MM.1S (cell line): Measurements from ENCODE around the gene SLU7.

Experiments
- DNase-seq: peaks from one replicate; pipeline ENCODE4 v3.0.0-alpha.2; 2015
- H2AFZ ChIP-seq: fragments of 300-600 bp; sonication (generic); 2 replicates; pipeline ENCODE4 v1.6.0; 2016; ENCODE audit warnings: antibody characterized with exemption, low read length
- H3F3A ChIP-seq: fragments of 300-600 bp; sonication (generic); 2 replicates; pipeline ENCODE4 v1.6.1; 2016; ENCODE audit warnings: mild to moderate bottlenecking, antibody characterized with exemption, low read length, moderate library complexity, mixed read lengths; ENCODE audit not compliant: insufficient read depth
- H3K27ac ChIP-seq: fragments of 300-600 bp; sonication (generic); 2 replicates; pipeline ENCODE4 v1.5.1; 2016; ENCODE audit warnings: mild to moderate bottlenecking, low read length
- H3K27me3 ChIP-seq: fragments of 300-600 bp; sonication (generic); replicated peaks from 2 replicates; pipeline ENCODE4 v1.6.0; 2016; ENCODE audit warnings: low read length; ENCODE audit not compliant: insufficient read depth
- H3K36me3 ChIP-seq: fragments of 300-600 bp; sonication (generic); replicated peaks from 2 replicates; pipeline ENCODE4 v1.6.1; 2016; ENCODE audit warnings: mild to moderate bottlenecking, low read length, mixed read lengths; ENCODE audit not compliant: insufficient read depth
- H3K4me1 ChIP-seq: fragments of 300-600 bp; sonication (generic); 2 replicates; pipeline ENCODE4 v1.6.1; 2016; ENCODE audit warnings: low read length, mixed read lengths
- H3K4me2 ChIP-seq: fragments of 300-600 bp; sonication (generic); 2 replicates; pipeline ENCODE4 v1.6.0; 2016; ENCODE audit warnings: low read depth, low read length
- H3K4me3 ChIP-seq: fragments of 300-600 bp; sonication (generic); 2 replicates; pipeline ENCODE4 v1.5.1; 2016; ENCODE audit warnings: low read length, mixed read lengths
- H3K79me2 ChIP-seq: fragments of 300-600 bp; sonication (generic); 2 replicates; pipeline ENCODE4 v1.6.1; 2016; ENCODE audit warnings: mixed run types, low read length, mixed read lengths
- H3K9ac ChIP-seq: fragments of 300-600 bp; sonication (generic); 2 replicates; pipeline ENCODE4 v1.6.1; 2016; ENCODE audit warnings: low read length, mixed read lengths
- H3K9me2 ChIP-seq: fragments of 300-600 bp; sonication (generic); replicated peaks from 2 replicates; pipeline ENCODE4 v1.6.1; 2016; ENCODE audit warnings: mild to moderate bottlenecking, low read length, mixed read lengths; ENCODE audit not compliant: insufficient read depth
- H3K9me3 ChIP-seq: fragments of 300-600 bp; sonication (generic); replicated peaks from 2 replicates; pipeline ENCODE4 v1.6.1; 2016; ENCODE audit warnings: mild to moderate bottlenecking, low read length, mixed read lengths; ENCODE audit not compliant: insufficient read depth
- H4K20me1 ChIP-seq: fragments of 300-600 bp; sonication (generic); 2 replicates; pipeline ENCODE4 v1.6.1; 2016; ENCODE audit warnings: mild to moderate bottlenecking, low read length, moderate library complexity, mixed read lengths; ENCODE audit not compliant: insufficient read depth
- EZH2 ChIP-seq: fragments of 300-600 bp; sonication (generic); optimal IDR thresholded peaks from 2 replicates; pipeline ENCODE3; 2017; ENCODE audit warnings: low read depth, mild to moderate bottlenecking, antibody characterized with exemption, low read length, mixed read lengths
- EZH2phosphoT487 ChIP-seq: fragments of 300-600 bp; sonication (generic); IDR thresholded peaks from 2 replicates; pipeline ENCODE4 v1.6.1; 2018; ENCODE audit warnings: antibody characterized with exemption, low read length
- TF ChIP-seq, protein P1 (sequence below): fragments of 300-600 bp; sonication (generic); IDR thresholded peaks from 2 replicates; pipeline ENCODE4 v1.5.1; 2016; ENCODE audit warnings: antibody characterized with exemption, low read length, mixed read lengths

SLU7 gene

DNA sequence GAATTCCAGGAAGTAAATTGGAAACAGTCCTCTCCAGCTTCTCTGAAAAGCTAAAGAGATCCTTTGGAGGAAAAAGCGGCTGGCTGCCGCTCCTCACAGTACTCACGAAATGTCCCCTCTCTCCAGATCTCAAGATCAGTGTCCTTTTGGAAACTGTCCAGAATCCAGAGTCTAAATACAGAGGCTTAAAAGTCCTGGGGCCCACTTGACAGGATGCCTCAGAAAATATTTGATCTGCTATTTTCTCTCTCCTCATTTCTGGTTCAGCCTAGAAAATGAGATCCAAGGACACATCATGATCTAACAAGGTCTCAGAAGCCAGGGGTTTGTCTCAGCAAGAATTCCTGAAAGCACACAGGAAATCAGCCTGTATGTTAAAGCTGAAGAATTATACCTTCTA is 55.7 kb downstream of the SLU7 start:
- Histone ChIP-seq H3K9ac (no peak overlapping the region), H3K27ac (no peak overlapping the region), H3K4me2 (no peak overlapping the region), H3K4me1 (no peaks in the 10 kb centered on the region), H3K4me3 (no peak overlapping the region), H3K27me3 (no peaks in the 10 kb centered on the region), H4K20me1 (no peaks in the 10 kb centered on the region), H2AFZ (no peak overlapping the region), H3K9me2 (no peaks in the 10 kb centered on the region), H3K36me3 (no peaks in the 10 kb centered on the region), H3K79me2 (no peaks in the 10 kb centered on the region), H3F3A (no peaks in the 10 kb centered on the region), H3K9me3 (no peaks in the 10 kb centered on the region)
- TF ChIP-seq EZH2, result no peak
- no peak for TF ChIP-seq EZH2phosphoT487
- TF ChIP-seq, protein P1, sequence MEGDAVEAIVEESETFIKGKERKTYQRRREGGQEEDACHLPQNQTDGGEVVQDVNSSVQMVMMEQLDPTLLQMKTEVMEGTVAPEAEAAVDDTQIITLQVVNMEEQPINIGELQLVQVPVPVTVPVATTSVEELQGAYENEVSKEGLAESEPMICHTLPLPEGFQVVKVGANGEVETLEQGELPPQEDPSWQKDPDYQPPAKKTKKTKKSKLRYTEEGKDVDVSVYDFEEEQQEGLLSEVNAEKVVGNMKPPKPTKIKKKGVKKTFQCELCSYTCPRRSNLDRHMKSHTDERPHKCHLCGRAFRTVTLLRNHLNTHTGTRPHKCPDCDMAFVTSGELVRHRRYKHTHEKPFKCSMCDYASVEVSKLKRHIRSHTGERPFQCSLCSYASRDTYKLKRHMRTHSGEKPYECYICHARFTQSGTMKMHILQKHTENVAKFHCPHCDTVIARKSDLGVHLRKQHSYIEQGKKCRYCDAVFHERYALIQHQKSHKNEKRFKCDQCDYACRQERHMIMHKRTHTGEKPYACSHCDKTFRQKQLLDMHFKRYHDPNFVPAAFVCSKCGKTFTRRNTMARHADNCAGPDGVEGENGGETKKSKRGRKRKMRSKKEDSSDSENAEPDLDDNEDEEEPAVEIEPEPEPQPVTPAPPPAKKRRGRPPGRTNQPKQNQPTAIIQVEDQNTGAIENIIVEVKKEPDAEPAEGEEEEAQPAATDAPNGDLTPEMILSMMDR, result no peak
- DNase-seq, result no peak

DNA sequence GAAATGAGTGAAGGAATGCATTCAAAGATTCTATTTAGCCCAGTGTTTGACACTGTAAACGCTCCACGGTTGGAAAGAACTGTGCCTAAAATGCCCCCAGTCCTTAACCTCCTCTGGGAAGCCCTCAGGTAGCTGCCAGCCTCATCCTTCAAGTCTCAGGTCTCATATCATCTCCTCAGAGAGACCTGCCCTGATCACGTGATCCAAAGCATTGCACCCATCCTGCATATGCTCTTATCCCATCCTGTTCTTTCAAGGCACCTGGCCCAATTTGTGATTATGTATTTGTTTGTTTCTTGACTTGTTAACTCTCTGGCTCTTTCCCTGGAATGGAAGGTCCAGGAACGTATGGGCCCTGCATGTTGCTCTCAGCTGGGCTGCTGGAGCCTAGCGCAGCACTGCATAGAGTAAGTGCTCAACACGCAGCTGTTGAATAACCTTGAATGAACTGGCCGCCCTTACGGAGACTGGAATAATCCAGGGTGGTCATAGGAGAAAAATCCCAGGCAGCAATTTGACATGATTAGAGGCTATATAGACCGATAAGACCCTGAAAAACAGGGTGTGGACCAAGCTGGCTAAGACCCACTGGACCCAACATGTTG is 57.2 kb downstream of the SLU7 start:
- no peaks in the 10 kb centered on the region for H3K27me3 ChIP-seq
- no peak overlapping the region for H3K4me2 ChIP-seq
- DNase-seq, result no peak
- H3K9me3 ChIP-seq, result no peaks in the 10 kb centered on the region
- H3K9me2 ChIP-seq, result no peaks in the 10 kb centered on the region
- H3F3A ChIP-seq, result no peaks in the 10 kb centered on the region
- no peaks in the 10 kb centered on the region for H4K20me1 ChIP-seq
- H3K4me1 ChIP-seq, result no peaks in the 10 kb centered on the region
- no peak overlapping the region for H3K4me3 ChIP-seq
- no peak overlapping the region for H3K9ac ChIP-seq
- no peaks in the 10 kb centered on the region for H3K36me3 ChIP-seq
- TF ChIP-seq EZH2, result no peak
- TF ChIP-seq, protein P1, result no peak
- no peak for TF ChIP-seq EZH2phosphoT487
- no peak overlapping the region for H2AFZ ChIP-seq
- H3K79me2 ChIP-seq, result no peaks in the 10 kb centered on the region
- H3K27ac ChIP-seq, result no peak overlapping the region

GRCh38 chr5:160360310-160360709 is 58.6 kb downstream of the SLU7 start:
- Histone ChIP-seq H3K4me2 (no peak overlapping the region), H3K36me3 (no peaks in the 10 kb centered on the region), H3K79me2 (no peaks in the 10 kb centered on the region), H4K20me1 (no peaks in the 10 kb centered on the region), H3F3A (no peaks in the 10 kb centered on the region), H3K9ac (no peak overlapping the region), H3K27ac (no peak overlapping the region), H2AFZ (no peak overlapping the region), H3K4me3 (no peak overlapping the region), H3K9me2 (no peaks in the 10 kb centered on the region), H3K9me3 (no peaks in the 10 kb centered on the region), H3K4me1 (no peaks in the 10 kb centered on the region), H3K27me3 (no peaks in the 10 kb centered on the region)
- DNase-seq, result no peak
- TF ChIP-seq EZH2 (no peak), EZH2phosphoT487 (no peak)
- TF ChIP-seq, protein P1, result no peak
